ENCODE measurements around the gene SORCS3.

- no peak for TF ChIP-seq RAD21 (IDR thresholded peaks at IDR 0.05; ENCODE audit: insufficient read depth, low read depth, low read length)
- no peak for TF ChIP-seq CTCF (IDR thresholded peaks at IDR 0.05 in 2 of 3, conservative IDR thresholded peaks at IDR 0.05 in 1 of 3; ENCODE audit: control insufficient read depth in 2 of 3, extremely low read depth in 1 of 3, insufficient read depth in 1 of 3, low read depth in 3 of 3, low read length in 3 of 3)
- TF ChIP-seq EGR1 (IDR thresholded peaks at IDR 0.05; ENCODE audit: borderline replicate concordance in 1 of 2, low read depth in 2 of 2, low read length in 2 of 2) = no peak
- TF ChIP-seq EP300 (IDR thresholded peaks at IDR 0.05; ENCODE audit: borderline replicate concordance in 1 of 2, control insufficient read depth in 1 of 2, low read depth in 2 of 2, low read length in 2 of 2) = no peak
- TF ChIP-seq ELK1 (IDR thresholded peaks at IDR 0.05; ENCODE audit: low read depth, low read length) = no peak
- TF ChIP-seq HCFC1 (IDR thresholded peaks at IDR 0.05; ENCODE audit: low read length) = no peak
- TF ChIP-seq RFX5 (IDR thresholded peaks at IDR 0.05; ENCODE audit: low read depth, low read length) = no peak
Observed at GRCh38 chr10:104796823-104797222, 155.7 kb downstream of the SORCS3 start.

Measured in GM12878 (cell line).